Colonic mucosa (tissue), 4 donors: ENCODE measurements around the gene CKM. TPM values are rescaled to one million over a fixed set of nuclear protein-coding genes. Genes with fewer than 3 reads are reported as not detected.

ENCODE experiments used
- DNase-seq: peaks from one replicate; pipeline ENCODE4 v3.0.0-alpha.2; 2020
- H3K27ac ChIP-seq: fragments of 200-600 bp; one replicate; pipeline ENCODE4 v1.8.0; 2021
- H3K27me3 ChIP-seq: fragments of 200-600 bp; one replicate; pipeline ENCODE4 v1.8.0; 2021
- H3K36me3 ChIP-seq: fragments of 200-600 bp; one replicate; pipeline ENCODE4 v1.8.0; 2021
- H3K4me1 ChIP-seq: fragments of 200-600 bp; one replicate; pipeline ENCODE4 v1.8.0; 2021; ENCODE audit warnings: mild to moderate bottlenecking
- H3K4me3 ChIP-seq: fragments of 200-600 bp; one replicate; pipeline ENCODE4 v1.8.0; 2021
- H3K9ac ChIP-seq, 2 donors: one replicate each; pipeline ENCODE4 v1.7.0; 2013; ENCODE audit warnings: control low read depth in 2 of 2, low read depth in 2 of 2, low read length in 2 of 2
- H3K9me3 ChIP-seq: fragments of 200-600 bp; one replicate; pipeline ENCODE4 v1.8.0; 2021
- CTCF ChIP-seq: fragments of 200-600 bp; IDR thresholded peaks from one replicate; pipeline ENCODE4 v1.8.0; 2022; ENCODE audit warnings: antibody characterized with exemption, mild to moderate bottlenecking
- intact Hi-C: fragments of 100-400 bp; cut with DNase I; formaldehyde crosslinking; loops from one replicate; pipeline ENCODE4 v1.14.1; 2022
- total RNA-seq, 2 donors: library from RNA; stranded (reverse); fragmentation: NEBNext Ultra II Directional in 1 of 2; extraction: Animal tissue kit (Norgen Biotek cat#: 25700) in 1 of 2; gene quantifications; one replicate each; pipeline ENCODE4 v1.2.1, GENCODE V29; 2021
- donor health status: healthy.
- donor health status: DM: no; HTN: no; CAD: no.
- donor health status: DM: no; HTN: no; CAD: no.

Gene CKM
- total RNA-seq, 2 donors from 2014 or later = 0.53 TPM; not detected in 1

DNA sequence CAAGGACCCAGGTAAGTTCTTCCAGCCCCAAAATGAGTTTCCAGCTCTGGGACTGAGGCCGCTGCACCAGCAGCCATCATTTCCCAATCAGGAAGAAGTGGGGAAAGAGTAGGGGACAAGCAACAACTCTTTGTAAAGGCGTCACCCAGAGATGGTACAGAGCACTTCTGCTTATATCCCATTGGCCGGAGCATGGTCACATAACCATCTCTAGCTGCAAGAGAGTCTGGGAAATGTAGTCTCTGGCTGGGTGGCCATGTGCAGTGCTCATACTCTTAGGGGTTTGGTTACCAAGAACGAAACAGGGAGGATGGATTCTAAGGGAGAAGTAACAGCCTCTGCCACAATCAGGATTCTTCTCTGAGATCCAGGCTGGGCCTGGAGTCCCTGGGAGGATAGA lies 26.3 kb downstream of the CKM start:
- DNase-seq = no peak
- no peaks in the 10 kb centered on the region for H3K4me1 ChIP-seq
- H3K9me3 ChIP-seq = no peaks in the 10 kb centered on the region
- intact Hi-C loops = no loop called here
- no peak for TF ChIP-seq CTCF
- no peak overlapping the region for H3K27ac ChIP-seq
- no peak overlapping the region for H3K9ac ChIP-seq
- no peaks in the 10 kb centered on the region for H3K36me3 ChIP-seq
- H3K27me3 ChIP-seq = no peaks in the 10 kb centered on the region
- no peak overlapping the region for H3K4me3 ChIP-seq

GRCh38 chr19:45295873-45296272 lies 26.8 kb downstream of the CKM start:
- no peak for TF ChIP-seq CTCF
- H3K9ac ChIP-seq = no peak overlapping the region
- no peaks in the 10 kb centered on the region for H3K4me1 ChIP-seq
- no peaks in the 10 kb centered on the region for H3K36me3 ChIP-seq
- H3K27ac ChIP-seq = no peak overlapping the region
- H3K9me3 ChIP-seq = no peaks in the 10 kb centered on the region
- intact Hi-C loops = no loop called here
- H3K4me3 ChIP-seq = no peak overlapping the region
- no peaks in the 10 kb centered on the region for H3K27me3 ChIP-seq
- no peak for DNase-seq

- Histone ChIP-seq H3K9ac (no peak overlapping the region), H3K4me1 (no peaks in the 10 kb centered on the region), H3K27ac (no peak overlapping the region), H3K4me3 (no peak overlapping the region), H3K36me3 (no peaks in the 10 kb centered on the region), H3K9me3 (no peaks in the 10 kb centered on the region), H3K27me3 (no peaks in the 10 kb centered on the region)
- TF ChIP-seq CTCF = no peak
- intact Hi-C loops = no loop called here
- no peak for DNase-seq
Measured at GRCh38 chr19:45294291-45295029, 28.2 kb downstream of the CKM start.

DNA sequence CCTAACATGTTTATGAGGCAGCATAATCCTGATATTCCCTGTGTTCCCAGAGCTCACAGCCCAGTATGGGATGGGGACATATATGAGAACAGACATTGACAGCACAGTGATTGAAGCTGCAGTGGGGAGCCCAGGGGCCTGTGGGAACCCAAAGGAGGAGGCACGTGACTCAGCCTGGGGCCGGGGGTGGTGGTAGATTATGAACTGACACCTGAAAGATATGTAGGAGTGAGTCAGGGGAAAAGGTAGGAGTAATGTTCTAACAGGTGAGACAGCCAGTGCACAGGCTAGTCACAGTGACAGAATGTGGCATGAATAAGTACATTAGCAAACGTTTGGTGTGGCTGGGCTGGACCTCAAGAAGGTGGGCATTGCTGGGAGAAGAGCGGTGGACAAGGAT lies 29.0 kb downstream of the CKM start:
- no peak for DNase-seq
- no peak for TF ChIP-seq CTCF
- Histone ChIP-seq H3K4me3 (no peak overlapping the region), H3K36me3 (no peaks in the 10 kb centered on the region), H3K27ac (no peak overlapping the region), H3K9me3 (no peaks in the 10 kb centered on the region), H3K4me1 (no peaks in the 10 kb centered on the region), H3K9ac (no peak overlapping the region), H3K27me3 (no peaks in the 10 kb centered on the region)
- intact Hi-C loops = no loop called here

GRCh38 chr19:45291834-45292233 lies 30.8 kb downstream of the CKM start:
- Histone ChIP-seq H3K36me3 (no peaks in the 10 kb centered on the region), H3K27ac (no peak overlapping the region), H3K9ac (no peak overlapping the region), H3K9me3 (no peaks in the 10 kb centered on the region), H3K27me3 (no peaks in the 10 kb centered on the region), H3K4me1 (no peaks in the 10 kb centered on the region), H3K4me3 (no peak overlapping the region)
- intact Hi-C loops = no loop called here
- no peak for TF ChIP-seq CTCF
- no peak for DNase-seq
